ENCODE results near the gene CUL4A.

The CUL4A gene

GRCh38 chr13:113315992-113316391 lies 106.6 kb downstream of the CUL4A start:
- peaks cover 10% of the 10 kb centered on the region for H3K36me3 Mint-ChIP-seq (ENCODE audit: low read depth)
- H3K4me1 Mint-ChIP-seq = no peaks in the 10 kb centered on the region
- H3K27ac Mint-ChIP-seq = no peak overlapping the region
- DNase-seq (no peak), ATAC-seq (no peak)
- no peaks in the 10 kb centered on the region for H3K9me3 Mint-ChIP-seq
- no peaks in the 10 kb centered on the region for H3K27me3 Mint-ChIP-seq
- H3K4me3 Mint-ChIP-seq = no peak overlapping the region

Data from activated naive CD8-positive, alpha-beta T cell treated with anti-CD3 and anti-CD28 coated beads, Interleukin-2, amount 50 U/mL, for 24 hours (primary cell).